ENCODE data around the gene WDR7.

The WDR7 gene

GRCh38 chr18:57022716-57023115 lies 371.6 kb downstream of the WDR7 start:
- Histone ChIP-seq H3K36me3 (ENCODE audit: control insufficient read depth in 5 of 5, insufficient read depth in 5 of 5, low read length in 5 of 5) (peaks cover 3 to 25% (median 23%) of the 10 kb centered on the region in 5 donors), H3K27ac (ENCODE audit: low read depth, low read length) (no peak overlapping the region), H3K27me3 (ENCODE audit: control insufficient read depth in 5 of 5, insufficient read depth in 4 of 5, low read length in 5 of 5) (no peaks in the 10 kb centered on the region), H3K9me3 (ENCODE audit: control insufficient read depth in 5 of 5, low read length in 5 of 5) (no peaks in the 10 kb centered on the region), H3K4me1 (ENCODE audit: control insufficient read depth in 5 of 5, insufficient read depth in 5 of 5, low read length in 5 of 5) (no peaks in the 10 kb centered on the region), H3K4me3 (ENCODE audit: low read depth in 1 of 5, low read length in 5 of 5) (no peak overlapping the region), H3K9ac (ENCODE audit: low read length in 5 of 5) (no peak overlapping the region)

- no peak overlapping the region for H3K27ac ChIP-seq (ENCODE audit: low read depth, low read length)
- H3K9ac ChIP-seq (ENCODE audit: low read length in 5 of 5): no peak overlapping the region
- H3K4me3 ChIP-seq (ENCODE audit: low read depth in 1 of 5, low read length in 5 of 5): no peak overlapping the region
- H3K27me3 ChIP-seq (ENCODE audit: control insufficient read depth in 5 of 5, insufficient read depth in 4 of 5, low read length in 5 of 5): no peaks in the 10 kb centered on the region
- no peaks in the 10 kb centered on the region for H3K4me1 ChIP-seq (ENCODE audit: control insufficient read depth in 5 of 5, insufficient read depth in 5 of 5, low read length in 5 of 5)
- peaks cover 7 to 27% (median 23%) of the 10 kb centered on the region in 5 donors for H3K36me3 ChIP-seq (ENCODE audit: control insufficient read depth in 5 of 5, insufficient read depth in 5 of 5, low read length in 5 of 5)
- H3K9me3 ChIP-seq (ENCODE audit: control insufficient read depth in 5 of 5, low read length in 5 of 5): no peaks in the 10 kb centered on the region
Measured at GRCh38 chr18:57023275-57023882, 372.2 kb downstream of the WDR7 start.

GRCh38 chr18:57025540-57025939 lies 374.4 kb downstream of the WDR7 start:
- H3K9me3 ChIP-seq (ENCODE audit: control insufficient read depth in 5 of 5, low read length in 5 of 5): no peaks in the 10 kb centered on the region
- H3K27ac ChIP-seq (ENCODE audit: low read depth, low read length): no peak overlapping the region
- no peaks in the 10 kb centered on the region for H3K4me1 ChIP-seq (ENCODE audit: control insufficient read depth in 5 of 5, insufficient read depth in 5 of 5, low read length in 5 of 5)
- H3K36me3 ChIP-seq (ENCODE audit: control insufficient read depth in 5 of 5, insufficient read depth in 5 of 5, low read length in 5 of 5): peaks cover 14 to 44% (median 33%) of the 10 kb centered on the region in 5 donors
- H3K9ac ChIP-seq (ENCODE audit: low read length in 5 of 5): no peak overlapping the region
- H3K4me3 ChIP-seq (ENCODE audit: low read depth in 1 of 5, low read length in 5 of 5): no peak overlapping the region
- H3K27me3 ChIP-seq (ENCODE audit: control insufficient read depth in 5 of 5, insufficient read depth in 4 of 5, low read length in 5 of 5): no peaks in the 10 kb centered on the region

- H3K9ac ChIP-seq (ENCODE audit: low read length in 5 of 5): no peak overlapping the region
- H3K9me3 ChIP-seq (ENCODE audit: control insufficient read depth in 5 of 5, low read length in 5 of 5): no peaks in the 10 kb centered on the region
- H3K4me1 ChIP-seq (ENCODE audit: control insufficient read depth in 5 of 5, insufficient read depth in 5 of 5, low read length in 5 of 5): no peaks in the 10 kb centered on the region
- no peaks in the 10 kb centered on the region for H3K27me3 ChIP-seq (ENCODE audit: control insufficient read depth in 5 of 5, insufficient read depth in 4 of 5, low read length in 5 of 5)
- H3K27ac ChIP-seq (ENCODE audit: low read depth, low read length): no peak overlapping the region
- peaks cover 17 to 36% (median 27%) of the 10 kb centered on the region in 5 donors for H3K36me3 ChIP-seq (ENCODE audit: control insufficient read depth in 5 of 5, insufficient read depth in 5 of 5, low read length in 5 of 5)
- no peak overlapping the region for H3K4me3 ChIP-seq (ENCODE audit: low read depth in 1 of 5, low read length in 5 of 5)
Measured at GRCh38 chr18:57026316-57026715, 375.2 kb downstream of the WDR7 start.

- no peaks in the 10 kb centered on the region for H3K27me3 ChIP-seq (ENCODE audit: control insufficient read depth in 5 of 5, insufficient read depth in 4 of 5, low read length in 5 of 5)
- H3K36me3 ChIP-seq (ENCODE audit: control insufficient read depth in 5 of 5, insufficient read depth in 5 of 5, low read length in 5 of 5): peaks cover 20 to 40% (median 31%) of the 10 kb centered on the region in 5 donors
- no peak overlapping the region for H3K4me3 ChIP-seq (ENCODE audit: low read depth in 1 of 5, low read length in 5 of 5)
- no peaks in the 10 kb centered on the region for H3K9me3 ChIP-seq (ENCODE audit: control insufficient read depth in 5 of 5, low read length in 5 of 5)
- no peaks in the 10 kb centered on the region for H3K4me1 ChIP-seq (ENCODE audit: control insufficient read depth in 5 of 5, insufficient read depth in 5 of 5, low read length in 5 of 5)
- no peak overlapping the region for H3K9ac ChIP-seq (ENCODE audit: low read length in 5 of 5)
- H3K27ac ChIP-seq (ENCODE audit: low read depth, low read length): no peak overlapping the region
Measured at GRCh38 chr18:57027190-57027708, 376.1 kb downstream of the WDR7 start.

- H3K27ac ChIP-seq (ENCODE audit: low read depth, low read length): no peak overlapping the region
- H3K36me3 ChIP-seq (ENCODE audit: control insufficient read depth in 5 of 5, insufficient read depth in 5 of 5, low read length in 5 of 5): peaks cover 20 to 33% (median 32%) of the 10 kb centered on the region in 5 donors
- H3K4me1 ChIP-seq (ENCODE audit: control insufficient read depth in 5 of 5, insufficient read depth in 5 of 5, low read length in 5 of 5): no peaks in the 10 kb centered on the region
Measured at GRCh38 chr18:57029761-57030160, 378.6 kb downstream of the WDR7 start.

GRCh38 chr18:57030417-57030816 lies 379.3 kb downstream of the WDR7 start:
- H3K4me1 ChIP-seq (ENCODE audit: control insufficient read depth in 5 of 5, insufficient read depth in 5 of 5, low read length in 5 of 5): no peaks in the 10 kb centered on the region
- H3K27ac ChIP-seq (ENCODE audit: low read depth, low read length): no peak overlapping the region
- no peaks in the 10 kb centered on the region for H3K27me3 ChIP-seq (ENCODE audit: control insufficient read depth in 5 of 5, insufficient read depth in 4 of 5, low read length in 5 of 5)
- H3K9me3 ChIP-seq (ENCODE audit: control insufficient read depth in 5 of 5, low read length in 5 of 5): no peaks in the 10 kb centered on the region
- H3K9ac ChIP-seq (ENCODE audit: low read length in 5 of 5): no peak overlapping the region
- no peak overlapping the region for H3K4me3 ChIP-seq (ENCODE audit: low read depth in 1 of 5, low read length in 5 of 5)
- H3K36me3 ChIP-seq (ENCODE audit: control insufficient read depth in 5 of 5, insufficient read depth in 5 of 5, low read length in 5 of 5): peaks cover 20 to 33% (median 32%) of the 10 kb centered on the region in 5 donors

More at GRCh38 chr18:57029761-57030160, 378.6 kb downstream of the WDR7 start:
- Histone ChIP-seq H3K9ac (ENCODE audit: low read length in 5 of 5) (no peak overlapping the region), H3K27me3 (ENCODE audit: control insufficient read depth in 5 of 5, insufficient read depth in 4 of 5, low read length in 5 of 5) (no peaks in the 10 kb centered on the region), H3K9me3 (ENCODE audit: control insufficient read depth in 5 of 5, low read length in 5 of 5) (no peaks in the 10 kb centered on the region), H3K4me3 (ENCODE audit: low read depth in 1 of 5, low read length in 5 of 5) (no peak overlapping the region)

- no peak overlapping the region for H3K27ac ChIP-seq (ENCODE audit: low read depth, low read length)
- no peaks in the 10 kb centered on the region for H3K4me1 ChIP-seq (ENCODE audit: control insufficient read depth in 5 of 5, insufficient read depth in 5 of 5, low read length in 5 of 5)
- H3K9ac ChIP-seq (ENCODE audit: low read length in 5 of 5): no peak overlapping the region
- peaks cover under 1 to 12% (median 4%) of the 10 kb centered on the region in 5 donors for H3K36me3 ChIP-seq (ENCODE audit: control insufficient read depth in 5 of 5, insufficient read depth in 5 of 5, low read length in 5 of 5)
- H3K27me3 ChIP-seq (ENCODE audit: control insufficient read depth in 5 of 5, insufficient read depth in 4 of 5, low read length in 5 of 5): no peaks in the 10 kb centered on the region
- no peak overlapping the region for H3K4me3 ChIP-seq (ENCODE audit: low read depth in 1 of 5, low read length in 5 of 5)
- H3K9me3 ChIP-seq (ENCODE audit: control insufficient read depth in 5 of 5, low read length in 5 of 5): no peaks in the 10 kb centered on the region
Measured at GRCh38 chr18:57035590-57035989, 384.4 kb downstream of the WDR7 start.

- Histone ChIP-seq H3K4me1 (ENCODE audit: control insufficient read depth in 5 of 5, insufficient read depth in 5 of 5, low read length in 5 of 5) (no peaks in the 10 kb centered on the region), H3K9ac (ENCODE audit: low read length in 5 of 5) (no peak overlapping the region), H3K4me3 (ENCODE audit: low read depth in 1 of 5, low read length in 5 of 5) (no peak overlapping the region), H3K27ac (ENCODE audit: low read depth, low read length) (no peak overlapping the region), H3K36me3 (ENCODE audit: control insufficient read depth in 5 of 5, insufficient read depth in 5 of 5, low read length in 5 of 5) (no peaks in the 10 kb centered on the region), H3K27me3 (ENCODE audit: control insufficient read depth in 5 of 5, insufficient read depth in 4 of 5, low read length in 5 of 5) (no peaks in the 10 kb centered on the region), H3K9me3 (ENCODE audit: control insufficient read depth in 5 of 5, low read length in 5 of 5) (peaks cover 0 to 2% (median 0%) of the 10 kb centered on the region in 5 donors)
Measured at GRCh38 chr18:57038395-57038794, 387.2 kb downstream of the WDR7 start.

- no peaks in the 10 kb centered on the region for H3K36me3 ChIP-seq (ENCODE audit: control insufficient read depth in 5 of 5, insufficient read depth in 5 of 5, low read length in 5 of 5)
- H3K4me1 ChIP-seq (ENCODE audit: control insufficient read depth in 5 of 5, insufficient read depth in 5 of 5, low read length in 5 of 5): no peaks in the 10 kb centered on the region
- H3K9ac ChIP-seq (ENCODE audit: low read length in 5 of 5): no peak overlapping the region
- H3K27me3 ChIP-seq (ENCODE audit: control insufficient read depth in 5 of 5, insufficient read depth in 4 of 5, low read length in 5 of 5): no peaks in the 10 kb centered on the region
- H3K27ac ChIP-seq (ENCODE audit: low read depth, low read length): no peak overlapping the region
- no peak overlapping the region for H3K4me3 ChIP-seq (ENCODE audit: low read depth in 1 of 5, low read length in 5 of 5)
- H3K9me3 ChIP-seq (ENCODE audit: control insufficient read depth in 5 of 5, low read length in 5 of 5): peaks cover 0 to 10% (median 2%) of the 10 kb centered on the region in 5 donors
Measured at GRCh38 chr18:57040175-57040574, 389.0 kb downstream of the WDR7 start.
